ENCODE data around the gene KLHL5.

- TF ChIP-seq CTCF (IDR thresholded peaks at IDR 0.05 in 2 of 3, conservative IDR thresholded peaks at IDR 0.05 in 1 of 3; ENCODE audit: insufficient read depth in 2 of 3, low read depth in 1 of 3, low read length in 3 of 3): no peak
- no peak for TF ChIP-seq GMEB1 (CRISPR knock-in tag; IDR thresholded peaks at IDR 0.05)
- TF ChIP-seq LEF1 (IDR thresholded peaks at IDR 0.05): no peak
- TF ChIP-seq GATA2 (CRISPR knock-in tag; IDR thresholded peaks at IDR 0.05): no peak
- no peak for TF ChIP-seq FOXP1 (CRISPR knock-in tag; IDR thresholded peaks at IDR 0.05)
- no peak for TF ChIP-seq NR2F6 (CRISPR knock-in tag; IDR thresholded peaks at IDR 0.05)
- TF ChIP-seq ZNF175 (CRISPR knock-in tag; IDR thresholded peaks at IDR 0.05; ENCODE audit: low read depth): no peak
- TF ChIP-seq ZSCAN29 (IDR thresholded peaks at IDR 0.05): no peak
- no peak for TF ChIP-seq ZNF512 (tag; IDR thresholded peaks at IDR 0.05)
- TF ChIP-seq JUND (IDR thresholded peaks at IDR 0.05; ENCODE audit: borderline replicate concordance, low read depth, low read length): no peak
- no peak for TF ChIP-seq JUND (tag; IDR thresholded peaks at IDR 0.05; ENCODE audit: borderline replicate concordance, low read depth, low read length)
Observed at GRCh38 chr4:39068907-39069306, 6.9 kb downstream of the KLHL5 start.
